Fibroblast of the aortic adventitia (primary cell): ENCODE data around the gene SPDEF. TPM values are rescaled to one million over a fixed set of nuclear protein-coding genes. Genes with fewer than 3 reads are reported as not detected.

Source experiments
- DNase-seq: peaks from one replicate; pipeline ENCODE4 v3.0.0-alpha.2; 2010; ENCODE audit warnings: low read depth
- H3K4me3 ChIP-seq: 2 replicates; pipeline ENCODE4 v1.5.1; 2011; ENCODE audit warnings: low read depth, mild to moderate bottlenecking, control low read depth, low read length, moderate library complexity
- CTCF ChIP-seq: IDR thresholded peaks from 2 replicates; pipeline ENCODE4 v1.5.1; 2011; ENCODE audit warnings: mild to moderate bottlenecking, low read length, control low read depth, inconsistent platforms; ENCODE audit not compliant: insufficient read depth
- total RNA-seq: library from RNA; depleted of rRNA; stranded (reverse); fragments of >200 nt; gene quantifications from 2 replicates; pipeline ENCODE4 v1.2.3, GENCODE V29; 2012; ENCODE audit warnings: low replicate concordance

The SPDEF gene
- total RNA-seq, 1 donor: not detected

GRCh38 chr6:34536959-34537848 lies 18.9 kb downstream of the SPDEF start:
- no peak for DNase-seq
- TF ChIP-seq CTCF: no peak
- no peak overlapping the region for H3K4me3 ChIP-seq

GRCh38 chr6:34536251-34536958 lies 19.7 kb downstream of the SPDEF start:
- TF ChIP-seq CTCF: no peak
- DNase-seq: no peak
- no peak overlapping the region for H3K4me3 ChIP-seq

GRCh38 chr6:34535646-34536045 lies 20.5 kb downstream of the SPDEF start:
- no peak for DNase-seq
- no peak overlapping the region for H3K4me3 ChIP-seq
- TF ChIP-seq CTCF: no peak

GRCh38 chr6:34535199-34535598 lies 20.9 kb downstream of the SPDEF start:
- no peak for TF ChIP-seq CTCF
- DNase-seq: no peak
- H3K4me3 ChIP-seq: no peak overlapping the region

DNA sequence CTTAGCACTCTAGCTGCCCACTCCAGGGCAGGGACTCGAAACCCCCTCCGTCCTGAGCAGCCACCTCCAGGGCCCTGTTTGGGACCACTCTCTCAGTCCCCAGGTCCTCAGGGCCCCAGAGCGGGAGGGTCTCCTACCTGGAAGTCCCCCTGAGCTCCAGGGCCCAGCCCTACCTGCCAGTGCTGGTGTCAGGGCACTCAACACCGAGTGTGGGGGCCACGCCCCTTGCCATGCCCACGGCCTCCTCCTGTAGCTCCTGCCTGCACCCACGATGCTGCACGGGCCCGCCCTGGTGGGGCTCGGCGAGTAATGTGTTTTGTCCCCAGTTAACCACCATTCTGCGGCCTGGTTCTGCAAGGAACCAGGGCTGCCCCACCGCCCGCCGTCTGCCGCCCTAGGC lies 21.5 kb downstream of the SPDEF start:
- no peak for DNase-seq
- H3K4me3 ChIP-seq: no peak overlapping the region
- TF ChIP-seq CTCF: no peak

DNA sequence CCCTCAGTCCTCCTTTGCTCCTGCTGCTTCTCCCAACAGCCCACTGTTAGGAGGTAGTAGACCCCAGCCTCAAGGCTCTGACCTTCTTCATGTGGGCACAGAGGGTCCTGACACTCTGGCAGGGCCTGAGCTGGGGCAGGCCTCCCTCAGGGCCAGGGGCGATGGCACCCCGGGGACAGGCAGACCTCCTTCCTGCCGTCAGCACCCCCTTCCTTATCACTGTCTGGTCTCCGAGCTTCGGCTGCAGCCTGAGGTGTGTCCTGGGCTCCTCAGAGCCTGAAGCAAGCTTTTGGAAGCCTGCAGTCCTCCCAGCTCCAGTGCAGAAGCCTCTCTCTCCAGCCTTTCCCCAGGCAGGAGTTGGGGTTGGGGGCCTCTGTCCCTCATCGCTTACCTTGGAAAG lies 22.0 kb downstream of the SPDEF start:
- DNase-seq: no peak
- no peak overlapping the region for H3K4me3 ChIP-seq
- TF ChIP-seq CTCF: no peak
